ENCODE results near the gene NEK6. TPM values are rescaled to one million over a fixed set of nuclear protein-coding genes. Genes with fewer than 3 reads are reported as not detected.
A peak's percentile ranks its signal among the peaks of the same experiment; 100 is the strongest.
"Not testable (repeated sequence)": the region's sequence is repeated elsewhere in the genome, so short reads cannot be mapped to it uniquely, and the experiment has no call there.

NEK6 gene
- total and polyA plus RNA-seq, 9 donors: 7.2 to 45.1 (median 22.8) TPM

DNA sequence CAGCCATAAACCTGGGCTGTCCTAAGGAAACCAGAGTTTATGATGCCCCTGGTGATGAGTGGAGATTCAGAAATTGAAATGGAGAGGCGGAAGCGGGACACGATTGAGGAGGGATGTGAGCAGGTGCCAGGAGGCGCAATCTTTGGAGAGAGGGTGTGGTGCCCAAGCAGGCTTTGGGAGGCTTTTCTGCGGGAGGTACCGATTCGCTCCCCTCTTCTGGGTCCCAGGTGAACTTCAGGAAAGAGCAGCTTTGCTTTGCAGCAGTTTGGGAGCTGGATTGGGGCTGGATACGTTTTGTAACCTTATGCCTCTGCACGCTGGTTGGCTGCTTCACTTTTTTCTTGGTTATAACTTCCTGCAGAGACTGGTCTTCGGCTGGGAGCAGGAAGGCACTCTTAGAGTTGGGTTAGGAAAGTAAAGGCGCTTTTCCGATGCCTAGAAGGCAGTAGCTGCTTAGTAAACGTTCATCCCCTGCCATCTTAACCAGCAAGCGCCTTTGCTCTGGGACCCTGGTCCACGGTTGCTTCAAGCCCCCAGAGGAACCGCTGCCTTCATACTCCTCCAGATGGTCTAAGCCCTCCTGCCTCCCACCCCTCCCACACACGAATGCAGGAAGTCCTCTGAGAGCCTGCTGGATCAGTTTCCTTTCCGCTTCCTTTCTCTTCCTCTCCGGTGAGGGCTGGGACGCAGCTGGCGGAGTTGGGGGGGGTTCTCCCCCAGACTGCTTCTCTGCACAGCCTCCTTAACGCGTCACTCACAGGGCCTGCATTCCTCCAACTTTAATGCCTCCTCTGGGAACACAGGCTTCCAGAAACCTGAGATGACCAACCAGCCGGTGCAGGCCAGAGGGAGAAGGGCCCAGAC lies 15.2 kb upstream of the NEK6 start:
- no peaks in the 10 kb centered on the region for H3K36me3 ChIP-seq
- H3K27ac ChIP-seq: no peak overlapping the region
- WGBS, 3 donors: 6 to 9% (median 8%) methylated on average over 24 of the region's 24 CpGs
- no peaks in the 10 kb centered on the region for H3K27me3 ChIP-seq
- peak overlapping the region; percentile 12 for H3K4me3 ChIP-seq
- H3K9me3 ChIP-seq: no peaks in the 10 kb centered on the region
- DNase-seq: peak in 4 of 5 donors; percentile 24 to 64 (median 34)
- TF ChIP-seq POLR2A (IDR thresholded peaks at IDR 0.05) (no peak), EP300 (IDR thresholded peaks at IDR 0.05) (no peak)
- TF ChIP-seq, protein P1, sequence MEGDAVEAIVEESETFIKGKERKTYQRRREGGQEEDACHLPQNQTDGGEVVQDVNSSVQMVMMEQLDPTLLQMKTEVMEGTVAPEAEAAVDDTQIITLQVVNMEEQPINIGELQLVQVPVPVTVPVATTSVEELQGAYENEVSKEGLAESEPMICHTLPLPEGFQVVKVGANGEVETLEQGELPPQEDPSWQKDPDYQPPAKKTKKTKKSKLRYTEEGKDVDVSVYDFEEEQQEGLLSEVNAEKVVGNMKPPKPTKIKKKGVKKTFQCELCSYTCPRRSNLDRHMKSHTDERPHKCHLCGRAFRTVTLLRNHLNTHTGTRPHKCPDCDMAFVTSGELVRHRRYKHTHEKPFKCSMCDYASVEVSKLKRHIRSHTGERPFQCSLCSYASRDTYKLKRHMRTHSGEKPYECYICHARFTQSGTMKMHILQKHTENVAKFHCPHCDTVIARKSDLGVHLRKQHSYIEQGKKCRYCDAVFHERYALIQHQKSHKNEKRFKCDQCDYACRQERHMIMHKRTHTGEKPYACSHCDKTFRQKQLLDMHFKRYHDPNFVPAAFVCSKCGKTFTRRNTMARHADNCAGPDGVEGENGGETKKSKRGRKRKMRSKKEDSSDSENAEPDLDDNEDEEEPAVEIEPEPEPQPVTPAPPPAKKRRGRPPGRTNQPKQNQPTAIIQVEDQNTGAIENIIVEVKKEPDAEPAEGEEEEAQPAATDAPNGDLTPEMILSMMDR (IDR thresholded peaks at IDR 0.05): no peak
- peaks cover 4% of the 10 kb centered on the region for H3K4me1 ChIP-seq (ENCODE audit: insufficient read depth)
- intact Hi-C loops (cut with DNase I): no loop called here

DNA sequence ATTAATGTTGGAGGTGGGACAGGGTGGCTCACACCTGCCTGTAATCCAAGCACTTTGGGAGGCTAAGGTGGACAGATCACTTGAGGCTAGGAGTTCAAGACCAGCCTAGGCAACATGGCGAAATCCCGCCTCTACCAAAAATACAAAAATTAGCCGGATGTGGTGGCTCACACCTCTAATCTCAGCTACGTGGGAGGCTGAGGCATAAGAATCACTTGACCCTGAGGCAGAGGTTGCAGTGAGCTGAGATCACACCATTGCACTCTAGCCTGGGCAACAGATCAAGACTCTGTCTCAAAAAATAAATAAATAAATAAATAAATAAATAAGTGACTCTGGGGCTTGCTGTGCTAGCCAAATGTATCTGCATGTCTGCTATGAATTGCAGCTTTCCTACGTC lies 10.4 kb upstream of the NEK6 start:
- H3K27ac ChIP-seq; H3K36me3 ChIP-seq; intact Hi-C loops (cut with DNase I); H3K4me3 ChIP-seq; DNase-seq; H3K27me3 ChIP-seq; H3K9me3 ChIP-seq; H3K4me1 ChIP-seq (ENCODE audit: insufficient read depth): not testable (repeated sequence)
- 89 to 96% (median 92%) methylated on average over 5 of the region's 5 CpGs for WGBS, 3 donors

DNA sequence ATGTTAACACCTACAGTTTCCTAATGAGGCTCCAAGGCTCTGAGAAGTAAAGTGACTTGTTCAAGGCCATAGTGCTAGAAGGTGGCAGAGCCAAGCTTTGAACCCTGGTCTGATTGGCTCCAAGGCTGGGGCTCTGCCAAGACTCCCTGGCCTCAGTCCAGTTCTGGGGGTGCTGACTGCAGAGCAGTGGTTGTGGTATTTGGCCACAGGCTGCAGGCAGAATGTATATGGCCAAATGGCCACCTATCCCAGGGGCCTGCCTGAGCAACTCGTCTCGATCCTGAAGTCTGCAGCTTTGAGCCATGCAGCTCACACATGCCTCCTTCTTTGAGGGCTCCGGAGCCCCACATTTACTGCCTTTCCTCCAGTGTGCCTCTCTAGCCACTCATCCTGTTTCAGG lies 9.7 kb upstream of the NEK6 start:
- Histone ChIP-seq H3K27ac (no peak overlapping the region), H3K27me3 (no peaks in the 10 kb centered on the region), H3K4me1 (ENCODE audit: insufficient read depth) (peaks cover under 1% of the 10 kb centered on the region), H3K4me3 (no peak overlapping the region), H3K36me3 (no peaks in the 10 kb centered on the region), H3K9me3 (no peaks in the 10 kb centered on the region)
- 59 to 72% (median 64%) methylated on average over 3 of the region's 3 CpGs for WGBS, 3 donors
- intact Hi-C loops (cut with DNase I): no loop called here
- TF ChIP-seq POLR2A (IDR thresholded peaks at IDR 0.05) (no peak), EP300 (IDR thresholded peaks at IDR 0.05) (no peak)
- TF ChIP-seq, protein P1 (IDR thresholded peaks at IDR 0.05): no peak
- DNase-seq: no peak

DNA sequence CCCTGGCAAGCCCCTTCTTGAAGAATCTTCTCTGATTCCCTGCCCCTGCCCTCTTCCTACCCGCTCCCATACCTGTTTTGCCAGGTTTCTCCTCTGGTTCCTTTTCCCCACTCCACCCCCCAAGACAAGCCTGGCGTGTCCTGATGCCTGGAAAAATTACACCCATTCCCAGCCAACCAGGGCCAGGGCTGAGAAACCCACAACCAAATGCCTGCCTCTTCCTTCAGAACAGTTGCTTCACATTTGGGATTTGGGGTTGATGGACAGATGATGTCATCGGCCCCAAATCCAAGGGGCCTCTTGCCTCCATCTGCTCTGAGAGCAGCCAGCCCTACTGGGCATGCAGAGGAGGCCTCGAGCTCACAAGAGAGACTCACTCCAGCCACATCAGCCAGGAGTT lies 8.8 kb upstream of the NEK6 start:
- WGBS, 3 donors: 76 to 85% (median 85%) methylated on average over 4 of the region's 4 CpGs
- Histone ChIP-seq H3K27ac (no peak overlapping the region), H3K27me3 (no peaks in the 10 kb centered on the region), H3K36me3 (no peaks in the 10 kb centered on the region), H3K9me3 (no peaks in the 10 kb centered on the region), H3K4me1 (ENCODE audit: insufficient read depth) (no peaks in the 10 kb centered on the region), H3K4me3 (no peak overlapping the region)
- intact Hi-C loops (cut with DNase I): no loop called here
- no peak for DNase-seq
- TF ChIP-seq, protein P1 (IDR thresholded peaks at IDR 0.05): no peak
- TF ChIP-seq EP300 (IDR thresholded peaks at IDR 0.05): no peak
- TF ChIP-seq POLR2A (IDR thresholded peaks at IDR 0.05): no peak

DNA sequence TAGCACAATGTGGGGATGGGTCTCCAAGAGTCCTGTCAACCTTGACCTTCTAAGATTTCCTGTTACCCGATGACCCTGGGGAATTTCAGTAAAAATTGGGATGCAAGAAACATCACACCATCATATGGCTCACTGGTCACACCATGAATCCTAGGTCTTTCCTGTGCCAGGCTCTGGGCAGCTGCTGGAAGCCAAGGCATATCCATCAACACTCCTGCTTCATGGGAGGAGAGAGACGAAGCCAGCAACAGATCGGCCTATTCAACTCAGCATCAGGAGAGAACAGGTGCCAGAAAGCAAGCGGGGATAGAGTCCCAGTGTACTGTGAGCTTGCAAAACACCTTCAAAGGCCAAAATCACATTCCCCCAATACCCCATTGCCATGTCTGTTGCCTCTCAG lies 6.5 kb upstream of the NEK6 start:
- intact Hi-C loops (cut with DNase I): no loop called here
- Histone ChIP-seq H3K4me3 (no peak overlapping the region), H3K27ac (no peak overlapping the region), H3K27me3 (no peaks in the 10 kb centered on the region), H3K9me3 (no peaks in the 10 kb centered on the region), H3K36me3 (no peaks in the 10 kb centered on the region), H3K4me1 (ENCODE audit: insufficient read depth) (no peaks in the 10 kb centered on the region)
- 76 to 85% (median 84%) methylated on average over 4 of the region's 4 CpGs for whole genome bisulfite sequencing, 3 donors
- TF ChIP-seq POLR2A (IDR thresholded peaks at IDR 0.05): no peak
- TF ChIP-seq, protein P1 (IDR thresholded peaks at IDR 0.05): no peak
- TF ChIP-seq EP300 (IDR thresholded peaks at IDR 0.05): no peak
- peak in 2 of 5 donors; percentile 2 to 4 for DNase-seq
